Measurements from ENCODE around the gene KRTAP6-3. TPM values are rescaled to one million over a fixed set of nuclear protein-coding genes. Genes with fewer than 3 reads are reported as not detected.

Gene KRTAP6-3
- total and polyA plus RNA-seq, 2 of the 13 experiments (the other 11 are each of a cell fraction or from before 2014, with no cell fraction given), result not detected

GRCh38 chr21:30628109-30628508, 35.9 kb downstream of the KRTAP6-3 start (continued):
- TF ChIP-seq ZSCAN5A (CRISPR knock-in tag; IDR thresholded peaks at IDR 0.05; ENCODE audit: borderline replicate concordance) (no peak), SMAD9 (CRISPR knock-in tag; IDR thresholded peaks at IDR 0.05) (no peak), ZSCAN25 (CRISPR knock-in tag; IDR thresholded peaks at IDR 0.05) (no peak)

- in situ Hi-C loops (cut with HindIII; ENCODE audit: extremely low pct_ligation_motif_present, low pct_unique_long_range_greater_than_20kb), result no loop called here
- TF ChIP-seq ZBTB46 (CRISPR knock-in tag; IDR thresholded peaks at IDR 0.05; ENCODE audit: borderline replicate concordance) (no peak), ZNF562 (CRISPR knock-in tag; IDR thresholded peaks at IDR 0.05; ENCODE audit: borderline replicate concordance) (no peak), SIX4 (CRISPR knock-in tag; IDR thresholded peaks at IDR 0.05) (no peak), RERE (CRISPR knock-in tag; IDR thresholded peaks at IDR 0.05; ENCODE audit: low read depth) (no peak), RCOR2 (CRISPR knock-in tag; IDR thresholded peaks at IDR 0.05) (no peak), ZNF737 (CRISPR knock-in tag; IDR thresholded peaks at IDR 0.05; ENCODE audit: borderline replicate concordance) (no peak)
- Histone ChIP-seq H3K27ac (ENCODE audit: extremely low read length, insufficient read depth, low read length) (no peak overlapping the region), H3K79me2 (ENCODE audit: insufficient read depth, low read length) (no peaks in the 10 kb centered on the region), H3K9me3 (ENCODE audit: low read length) (peaks cover 87% of the 10 kb centered on the region), H4K20me1 (ENCODE audit: insufficient read depth, low read length) (no peaks in the 10 kb centered on the region), H3K36me3 (replicated peaks in 1 of 2; ENCODE audit: control insufficient read depth in 1 of 2, insufficient read depth in 2 of 2, low read length in 2 of 2) (no peaks in the 10 kb centered on the region), H3K4me3 (replicated peaks in 1 of 3; ENCODE audit: insufficient read depth in 1 of 3, low read depth in 2 of 3, low read length in 3 of 3) (no peak overlapping the region), H3K27me3 (ENCODE audit: control insufficient read depth in 1 of 2, insufficient read depth in 2 of 2, low read length in 2 of 2) (no peaks in the 10 kb centered on the region), H3K4me1 (ENCODE audit: insufficient read depth, low read length) (no peaks in the 10 kb centered on the region), H2AFZ (ENCODE audit: low read length) (no peak overlapping the region), H3K4me2 (ENCODE audit: low read depth, low read length) (no peak overlapping the region), H3K9ac (ENCODE audit: insufficient read depth, low read depth, low read length) (no peak overlapping the region)
- ChIA-PET CTCF (ENCODE audit: low intra/inter-chr PET ratio, low total read pairs) (no interaction called here), POLR2A (no interaction called here)
- intact Hi-C loops (cut with micrococcal nuclease; ENCODE audit: unreplicated experiment), result no loop called here
- WGBS (ENCODE audit: low lambda C conversion rate), result 0% methylated on average over 1 of the region's 1 CpG
- no peak for DNase-seq (ENCODE audit: low spot score)
- FAIRE-seq, result no peak
- BruUV-seq (replicated peaks), result no TSS peak
- ATAC-seq, result no peak
Measured at GRCh38 chr21:30629200-30629599, 37.0 kb downstream of the KRTAP6-3 start.
